Suprapubic skin (tissue), 3 donors: Measurements from ENCODE around the gene IGFLR1.

Experiments used
- EP300 ChIP-seq: sonication (generic); formaldehyde crosslinking; IDR thresholded peaks from one replicate; pipeline ENCODE4 v1.6.1; 2017; ENCODE audit warnings: antibody characterized with exemption
- POLR2A ChIP-seq, 2 donors: fragments of 450-650 bp; IDR thresholded peaks; one replicate each; pipeline ENCODE4 v1.6.1; 2017; ENCODE audit warnings: antibody characterized with exemption in 2 of 2, mild to moderate bottlenecking in 2 of 2, moderate library complexity in 2 of 2
- TF ChIP-seq, protein P1 (sequence below), 2 donors: fragments of 200-600 bp in 1 of 2; fragments of 450-650 bp in 1 of 2; sonication (generic) in 1 of 2; IDR thresholded peaks; one replicate each; pipeline ENCODE4 v1.5.1; 2016 to 2019; ENCODE audit warnings: antibody characterized with exemption in 2 of 2, mild to moderate bottlenecking in 1 of 2, moderate library complexity in 1 of 2

DNA sequence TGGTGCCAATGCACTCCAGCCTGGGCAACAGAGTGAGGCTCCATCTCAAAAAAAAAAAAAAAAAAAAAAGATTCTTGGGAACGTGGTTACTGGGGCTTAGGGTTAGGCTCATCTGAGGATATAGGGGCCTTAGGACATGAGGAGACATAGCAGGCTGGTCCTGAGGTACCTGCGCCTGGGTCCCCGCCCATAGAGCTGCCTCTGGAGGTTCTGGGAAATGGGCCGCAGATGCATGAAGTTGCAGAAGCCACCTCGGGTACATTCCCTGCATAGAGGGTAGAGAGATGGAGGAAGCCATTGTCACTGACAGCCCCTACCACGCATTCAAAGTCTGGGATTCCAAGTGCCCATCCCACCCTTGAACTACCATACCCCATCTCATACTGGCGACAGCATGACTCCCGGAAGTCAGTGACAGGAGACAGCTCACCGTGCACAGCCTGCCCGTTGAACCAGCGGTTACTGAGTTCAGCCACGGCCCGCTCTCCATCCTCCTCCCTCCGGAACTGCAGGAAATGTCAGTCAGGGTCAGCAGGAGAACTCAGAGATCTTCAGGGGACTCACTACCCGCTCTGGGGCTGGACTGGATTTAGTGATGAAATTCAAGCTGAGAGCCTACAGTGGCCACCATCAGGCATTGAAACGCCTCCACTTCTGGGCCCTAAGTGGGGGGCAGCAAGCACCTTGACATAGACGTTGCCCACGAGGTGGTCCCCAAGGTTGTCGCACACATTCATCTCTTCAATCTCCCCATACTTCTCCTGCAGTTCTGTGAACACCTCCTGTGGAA, 1.6 kb upstream of the IGFLR1 start:
- TF ChIP-seq, protein P1, sequence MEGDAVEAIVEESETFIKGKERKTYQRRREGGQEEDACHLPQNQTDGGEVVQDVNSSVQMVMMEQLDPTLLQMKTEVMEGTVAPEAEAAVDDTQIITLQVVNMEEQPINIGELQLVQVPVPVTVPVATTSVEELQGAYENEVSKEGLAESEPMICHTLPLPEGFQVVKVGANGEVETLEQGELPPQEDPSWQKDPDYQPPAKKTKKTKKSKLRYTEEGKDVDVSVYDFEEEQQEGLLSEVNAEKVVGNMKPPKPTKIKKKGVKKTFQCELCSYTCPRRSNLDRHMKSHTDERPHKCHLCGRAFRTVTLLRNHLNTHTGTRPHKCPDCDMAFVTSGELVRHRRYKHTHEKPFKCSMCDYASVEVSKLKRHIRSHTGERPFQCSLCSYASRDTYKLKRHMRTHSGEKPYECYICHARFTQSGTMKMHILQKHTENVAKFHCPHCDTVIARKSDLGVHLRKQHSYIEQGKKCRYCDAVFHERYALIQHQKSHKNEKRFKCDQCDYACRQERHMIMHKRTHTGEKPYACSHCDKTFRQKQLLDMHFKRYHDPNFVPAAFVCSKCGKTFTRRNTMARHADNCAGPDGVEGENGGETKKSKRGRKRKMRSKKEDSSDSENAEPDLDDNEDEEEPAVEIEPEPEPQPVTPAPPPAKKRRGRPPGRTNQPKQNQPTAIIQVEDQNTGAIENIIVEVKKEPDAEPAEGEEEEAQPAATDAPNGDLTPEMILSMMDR (IDR thresholded peaks at IDR 0.05) = no peak
- no peak for TF ChIP-seq POLR2A (IDR thresholded peaks at IDR 0.05)
- TF ChIP-seq EP300 = no peak
